ENCODE results near the gene MYZAP. TPM values are rescaled to one million over a fixed set of nuclear protein-coding genes. Genes with fewer than 3 reads are reported as not detected.
A peak's percentile ranks its signal among the peaks of the same experiment; 100 is the strongest.

MYZAP gene
- total and polyA plus RNA-seq, 7 donors = 2.0 to 24.8 (median 3.6) TPM

GRCh38 chr15:57654153-57654852 lies 62.6 kb downstream of the MYZAP start:
- H3K27ac ChIP-seq = no peak overlapping the region
- no peaks in the 10 kb centered on the region for H3K27me3 ChIP-seq (ENCODE audit: insufficient read depth in 3 of 3, low read length in 2 of 3)
- intact Hi-C loops (cut with DNase I) = loop anchor here in 1 of 2 donors (2.0 kb wide), 1 partner anchor 94 kb away; no protein-coding TSS in a partner anchor
- no peaks in the 10 kb centered on the region for H3K4me1 ChIP-seq
- 61 to 70% (median 65%) methylated on average over 6 of the region's 6 CpGs for WGBS, 3 donors
- ATAC-seq = peak in 3 of 4 donors; percentile 36 to 72 (median 53)
- DNase-seq = no peak
- no peaks in the 10 kb centered on the region for H3K36me3 ChIP-seq (ENCODE audit: insufficient read depth in 1 of 2, low read depth in 1 of 2)
- TF ChIP-seq CTCF (IDR thresholded peaks at IDR 0.05) = no peak
- H3K4me3 ChIP-seq = no peak overlapping the region
- no peaks in the 10 kb centered on the region for H3K9me3 ChIP-seq

- WGBS, 3 donors = 81 to 92% (median 89%) methylated on average over 6 of the region's 6 CpGs
- Histone ChIP-seq H3K4me1 (no peaks in the 10 kb centered on the region), H3K27ac (no peak overlapping the region), H3K27me3 (ENCODE audit: insufficient read depth in 3 of 3, low read length in 2 of 3) (no peaks in the 10 kb centered on the region), H3K36me3 (ENCODE audit: insufficient read depth in 1 of 2, low read depth in 1 of 2) (no peaks in the 10 kb centered on the region), H3K4me3 (no peak overlapping the region), H3K9me3 (no peaks in the 10 kb centered on the region)
- no peak for TF ChIP-seq CTCF (IDR thresholded peaks at IDR 0.05)
- intact Hi-C loops (cut with DNase I) = loop anchor here (2.0 to 5.0 kb wide), 2 partner anchors 93 to 94 kb away; no protein-coding TSS in a partner anchor
- DNase-seq (no peak), ATAC-seq (no peak)
Measured at GRCh38 chr15:57655053-57655452, 63.3 kb downstream of the MYZAP start.

- peak in 2 of 4 donors; percentile 49 to 74 for ATAC-seq
Measured at GRCh38 chr15:57655809-57656208, 64.1 kb downstream of the MYZAP start.

GRCh38 chr15:57656434-57656833 lies 64.7 kb downstream of the MYZAP start:
- Histone ChIP-seq H3K36me3 (ENCODE audit: insufficient read depth in 1 of 2, low read depth in 1 of 2) (no peaks in the 10 kb centered on the region), H3K27me3 (ENCODE audit: insufficient read depth in 3 of 3, low read length in 2 of 3) (no peaks in the 10 kb centered on the region), H3K27ac (no peak overlapping the region), H3K4me1 (no peaks in the 10 kb centered on the region), H3K4me3 (no peak overlapping the region), H3K9me3 (no peaks in the 10 kb centered on the region)
- intact Hi-C loops (cut with DNase I) = loop anchor here in 1 of 2 donors (5.0 kb wide), 1 partner anchor 94 kb away; no protein-coding TSS in a partner anchor
- 83 to 92% (median 91%) methylated on average over 3 of the region's 3 CpGs for WGBS, 3 donors
- TF ChIP-seq CTCF (IDR thresholded peaks at IDR 0.05) = no peak
- DNase-seq = no peak
- no peak for ATAC-seq

More at GRCh38 chr15:57655809-57656208, 64.1 kb downstream of the MYZAP start:
- no peaks in the 10 kb centered on the region for H3K4me1 ChIP-seq
- H3K27me3 ChIP-seq (ENCODE audit: insufficient read depth in 3 of 3, low read length in 2 of 3) = no peaks in the 10 kb centered on the region
- H3K4me3 ChIP-seq = no peak overlapping the region
- 88 to 100% (median 89%) methylated on average over 1 of the region's 1 CpG for WGBS, 3 donors
- H3K36me3 ChIP-seq (ENCODE audit: insufficient read depth in 1 of 2, low read depth in 1 of 2) = no peaks in the 10 kb centered on the region
- H3K27ac ChIP-seq = no peak overlapping the region
- intact Hi-C loops (cut with DNase I) = loop anchor here (2.0 to 5.0 kb wide), 2 partner anchors 94 to 95 kb away; no protein-coding TSS in a partner anchor
- no peaks in the 10 kb centered on the region for H3K9me3 ChIP-seq
- no peak for DNase-seq
- TF ChIP-seq CTCF (IDR thresholded peaks at IDR 0.05) = peak; percentile 8
